ENCODE measurements around the gene DNASE2. TPM values are rescaled to one million over a fixed set of nuclear protein-coding genes. Genes with fewer than 3 reads are reported as not detected.
"Not testable (repeated sequence)": the region's sequence is repeated elsewhere in the genome, so short reads cannot be mapped to it uniquely, and the experiment has no call there.

Gene DNASE2
- 25.6 TPM for total RNA-seq

DNA sequence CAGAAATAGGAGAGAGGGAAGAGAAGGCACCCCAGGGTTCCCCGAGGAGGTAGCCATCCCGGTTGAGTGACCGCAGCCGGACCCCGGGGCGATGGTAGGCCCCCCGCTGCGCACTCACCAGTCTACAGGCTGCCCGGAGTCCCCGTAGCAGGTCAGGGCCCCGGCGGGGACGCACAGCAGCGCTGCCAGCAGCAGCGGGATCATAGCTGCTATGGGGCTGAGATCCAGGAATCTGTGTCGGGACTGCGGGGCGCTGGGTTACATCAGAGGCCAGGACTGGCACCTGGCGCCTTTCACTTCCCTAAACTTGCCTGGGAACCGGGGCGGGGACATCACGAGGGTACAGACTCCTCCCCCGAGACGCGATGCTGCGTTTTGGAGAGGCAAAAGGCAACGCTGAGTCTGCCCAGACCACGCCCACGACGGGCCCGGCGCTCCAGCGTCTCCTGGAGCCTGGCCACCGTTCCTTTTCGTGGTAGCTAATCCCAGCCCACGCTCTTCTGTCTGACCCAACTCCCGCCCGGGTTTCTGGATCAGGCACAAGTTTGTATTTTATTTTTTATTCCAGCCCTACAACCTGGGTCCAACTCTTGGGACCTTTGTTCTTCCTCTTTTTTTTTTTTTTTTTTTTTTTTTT, at the start of gene DNASE2:
Gene DNASE2 (minus strand): TSS at position 278 of the 637 bp plus-strand sequence. CDS start 74 bp downstream, at position 204.
- peak; percentile 58 to 97 (median 95) for DNase-seq (ENCODE audit: low read depth in 2 of 3, low spot score in 2 of 3)

GRCh38 chr19:12930002-12930645, 48.9 kb upstream of the DNASE2 start:
- no peak for DNase-seq (ENCODE audit: low read depth in 2 of 3, low spot score in 2 of 3)

- DNase-seq (ENCODE audit: low read depth in 2 of 3, low spot score in 2 of 3), result no peak
Measured at GRCh38 chr19:12924621-12925310, 43.5 kb upstream of the DNASE2 start.

DNA sequence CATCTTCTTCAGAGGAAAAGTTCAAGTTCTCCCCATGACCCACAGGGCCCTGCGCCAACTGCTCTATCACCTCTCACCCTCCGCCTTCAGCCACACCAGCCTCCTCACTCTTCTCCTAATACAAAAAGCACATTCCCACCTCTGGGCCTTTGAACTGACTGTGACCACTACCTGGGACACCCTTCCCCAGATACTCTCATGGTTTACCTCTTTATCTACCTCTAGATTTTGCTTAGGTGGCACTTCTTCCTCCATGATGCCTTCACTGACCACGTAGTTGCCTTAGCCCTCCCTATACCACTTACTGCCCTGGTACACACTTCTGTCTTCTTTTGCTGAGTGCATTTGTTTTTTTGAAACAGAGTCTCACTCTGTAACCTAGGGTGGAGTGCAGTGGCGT, 41.7 kb upstream of the DNASE2 start:
- no peak for DNase-seq (ENCODE audit: low read depth in 2 of 3, low spot score in 2 of 3)

DNA sequence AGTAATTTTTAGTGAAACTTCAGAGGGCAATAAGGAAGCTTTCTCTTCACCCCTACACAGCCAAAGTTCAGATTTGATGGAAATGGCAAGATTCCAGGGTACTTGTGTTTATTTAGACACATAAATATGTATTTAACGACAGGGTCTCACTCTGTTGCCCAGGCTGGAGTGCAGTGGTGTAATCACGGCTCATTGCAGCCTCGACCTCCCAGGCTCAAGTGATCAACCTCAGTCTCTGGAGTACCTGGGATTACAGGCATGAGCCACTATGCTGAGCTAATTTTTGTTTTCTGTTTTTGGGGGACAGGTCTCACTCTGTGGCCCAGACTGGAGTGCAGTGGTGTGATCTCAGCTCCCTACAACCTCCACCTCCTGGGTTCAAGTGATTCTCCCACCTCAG, 39.8 kb upstream of the DNASE2 start:
- no peak for DNase-seq (ENCODE audit: low read depth in 2 of 3, low spot score in 2 of 3)

GRCh38 chr19:12918253-12918652, 37.0 kb upstream of the DNASE2 start:
- no peak for DNase-seq (ENCODE audit: low read depth in 2 of 3, low spot score in 2 of 3)

DNA sequence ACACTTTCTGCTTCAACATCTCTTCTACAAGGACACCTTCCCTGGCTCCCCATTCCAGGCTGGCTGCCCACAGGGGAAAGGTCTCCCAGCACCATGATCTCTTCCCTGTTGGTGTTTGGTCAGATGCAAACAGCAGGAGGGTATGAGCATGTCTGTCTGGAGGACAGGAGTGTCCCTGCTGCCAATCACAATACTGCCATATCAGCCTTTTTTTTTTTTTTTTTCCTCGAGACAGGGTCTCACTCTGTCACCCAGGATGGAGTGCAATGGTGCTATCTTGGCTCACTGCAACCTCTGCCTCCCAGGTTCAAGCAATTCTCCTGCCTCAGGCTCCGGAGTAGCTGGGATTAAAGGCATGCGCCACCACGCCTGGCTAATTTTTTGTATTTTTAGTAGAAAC, 34.6 kb upstream of the DNASE2 start:
- not testable (repeated sequence) for DNase-seq (ENCODE audit: low read depth in 2 of 3, low spot score in 2 of 3)

DNA sequence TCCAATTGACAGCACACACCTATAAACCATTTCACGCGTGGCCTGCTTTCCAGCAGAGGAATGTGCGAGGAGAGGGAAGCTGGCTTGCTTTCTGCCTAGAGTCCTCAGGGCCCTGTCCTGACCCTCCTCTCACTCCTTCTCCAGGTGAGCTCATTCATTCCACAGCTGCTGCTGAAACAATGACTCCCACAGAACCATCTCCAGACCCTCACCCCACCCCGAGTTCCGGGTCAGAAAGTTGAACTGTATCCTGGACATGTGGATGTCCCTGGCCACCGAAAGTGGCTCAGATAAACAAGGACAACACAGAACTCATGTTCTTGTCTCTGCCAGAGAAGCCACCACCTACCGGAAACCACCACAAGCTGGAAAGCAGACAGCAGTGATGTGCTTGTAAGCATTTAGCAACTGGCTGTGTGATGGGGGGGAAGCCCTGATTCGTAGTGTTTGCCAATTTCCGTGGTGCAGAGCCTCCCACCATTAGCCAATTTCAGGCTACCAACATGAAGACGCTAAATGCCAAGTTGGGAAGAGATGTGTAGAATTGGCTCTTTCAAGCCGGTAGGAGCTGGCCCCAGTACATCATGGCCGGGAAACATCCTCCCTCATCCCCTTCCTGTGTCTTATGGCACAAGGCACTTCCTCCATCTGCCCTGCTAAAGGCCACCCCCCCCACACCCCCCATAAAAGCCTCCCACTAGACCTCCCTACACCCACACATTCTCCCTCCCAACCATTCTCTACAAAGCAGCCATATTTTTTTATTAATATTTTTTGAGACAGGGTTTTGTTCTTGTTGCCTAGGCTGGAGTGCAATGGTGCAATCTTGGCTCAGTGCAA, 32.8 kb upstream of the DNASE2 start:
- peak in 2 of 3 donors; percentile 63 to 88 for DNase-seq (ENCODE audit: low read depth in 2 of 3, low spot score in 2 of 3)

- DNase-seq (ENCODE audit: low read depth in 2 of 3, low spot score in 2 of 3), result peak in 1 of 3 donors; percentile 32
Measured at GRCh38 chr19:12913011-12913561, 31.8 kb upstream of the DNASE2 start.

- DNase-seq (ENCODE audit: low read depth in 2 of 3, low spot score in 2 of 3), result no peak
Measured at GRCh38 chr19:12912571-12912970, 31.3 kb upstream of the DNASE2 start.

- no peak for DNase-seq (ENCODE audit: low read depth in 2 of 3, low spot score in 2 of 3)
Measured at GRCh38 chr19:12907166-12907565, 25.9 kb upstream of the DNASE2 start.

DNA sequence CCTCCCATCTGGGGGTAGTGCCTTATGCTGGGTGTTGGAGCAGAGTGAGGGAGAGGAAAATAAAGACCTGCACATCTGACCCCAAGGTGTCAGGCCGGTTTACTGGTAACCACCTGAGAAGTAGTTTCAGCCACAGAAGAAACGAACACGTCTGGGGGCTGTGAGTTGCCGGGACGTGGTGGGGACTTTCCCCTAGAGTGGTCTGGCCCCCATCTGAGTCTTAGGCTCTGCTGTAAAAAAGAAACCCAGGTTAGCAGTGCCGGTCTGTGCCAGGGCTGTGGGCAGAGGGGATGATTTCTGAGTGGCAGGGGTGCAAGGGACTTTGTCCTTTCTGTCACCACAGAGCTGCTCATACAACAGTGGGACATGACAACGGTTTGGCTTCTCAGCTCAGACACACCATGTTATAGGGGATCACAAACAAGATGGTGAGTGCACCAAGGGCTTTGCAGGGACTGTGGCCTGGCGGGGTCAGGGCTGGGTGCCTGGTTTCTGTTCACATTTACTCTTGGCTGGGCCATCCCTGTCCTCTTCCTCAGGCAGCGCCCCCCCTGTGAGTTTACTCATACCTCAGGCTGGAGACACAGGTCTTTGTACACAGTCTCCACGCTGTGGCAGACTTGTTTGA, 18.8 kb upstream of the DNASE2 start:
- DNase-seq (ENCODE audit: low read depth in 2 of 3, low spot score in 2 of 3), result no peak

DNA sequence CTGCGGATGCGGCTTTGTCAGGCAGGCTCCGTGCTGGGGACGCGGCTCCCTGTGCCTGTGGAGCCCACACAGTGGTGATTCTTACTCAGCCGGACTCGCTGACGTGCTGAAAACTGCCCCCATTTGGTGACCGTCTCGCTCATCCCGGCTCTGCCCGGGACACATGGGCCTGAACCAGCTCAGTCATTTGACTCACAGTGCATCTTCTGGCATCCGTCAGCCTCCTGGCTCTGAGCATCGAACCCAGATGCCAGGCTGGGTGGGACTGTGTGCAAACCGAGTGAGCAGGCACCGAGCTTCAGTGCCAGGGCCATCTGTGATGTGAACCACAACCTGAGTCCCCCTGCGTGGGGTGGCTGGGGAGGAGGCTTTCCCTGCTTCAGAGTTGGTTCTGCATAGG, 15.2 kb upstream of the DNASE2 start:
- DNase-seq (ENCODE audit: low read depth in 2 of 3, low spot score in 2 of 3), result no peak

GRCh38 chr19:12893582-12893981, 12.3 kb upstream of the DNASE2 start:
- DNase-seq (ENCODE audit: low read depth in 2 of 3, low spot score in 2 of 3), result no peak

- DNase-seq (ENCODE audit: low read depth in 2 of 3, low spot score in 2 of 3), result no peak
Measured at GRCh38 chr19:12891553-12892021, 10.3 kb upstream of the DNASE2 start.

GRCh38 chr19:12890787-12891552, 9.7 kb upstream of the DNASE2 start, which contains the start of gene GCDH:
TSS of gene GCDH (plus strand) at chr19:12891160. CDS start at chr19:12891305, 145 bp downstream.
- DNase-seq (ENCODE audit: low read depth in 2 of 3, low spot score in 2 of 3), result peak; percentile 88 to 100 (median 98)

GRCh38 chr19:12890299-12890786, 9.1 kb upstream of the DNASE2 start:
- not testable (repeated sequence) for DNase-seq (ENCODE audit: low read depth in 2 of 3, low spot score in 2 of 3)

- DNase-seq (ENCODE audit: low read depth in 2 of 3, low spot score in 2 of 3), result no peak
Measured at GRCh38 chr19:12888006-12888603, 6.9 kb upstream of the DNASE2 start.

All from hematopoietic multipotent progenitor cell (in vitro differentiated cells).